WERI-Rb-1 (cell line): ENCODE data around the gene IFT27.
A peak's percentile ranks its signal among the peaks of the same experiment; 100 is the strongest.

Experiments used
- DNase-seq: peaks from one replicate; pipeline ENCODE4 v3.0.0-alpha.2; 2020
- H3K27ac ChIP-seq: fragments of 250-450 bp; sonication (Bioruptor Pico); 2 replicates; pipeline ENCODE4 v1.5.1; 2020; ENCODE audit warnings: mild to moderate bottlenecking, moderate library complexity
- H3K27me3 ChIP-seq: fragments of 250-450 bp; sonication (Bioruptor Pico); 2 replicates; pipeline ENCODE4 v1.5.1; 2021; ENCODE audit warnings: mild to moderate bottlenecking, low read depth, moderate library complexity; ENCODE audit not compliant: insufficient read depth, severe bottlenecking
- H3K36me3 ChIP-seq: fragments of 250-450 bp; sonication (Bioruptor Pico); 2 replicates; pipeline ENCODE4 v1.5.1; 2020; ENCODE audit warnings: mild to moderate bottlenecking, moderate library complexity
- H3K4me3 ChIP-seq: 2 replicates; pipeline ENCODE4 v1.5.1; 2011; ENCODE audit warnings: low read depth, mild to moderate bottlenecking, control low read depth, low read length
- H3K9me3 ChIP-seq: fragments of 250-450 bp; sonication (Bioruptor Pico); 2 replicates; pipeline ENCODE4 v1.5.1; 2021; ENCODE audit warnings: mild to moderate bottlenecking, moderate library complexity; ENCODE audit not compliant: severe bottlenecking
- CTCF ChIP-seq: IDR thresholded peaks from 2 replicates; pipeline ENCODE4 v1.5.1; 2011; ENCODE audit warnings: low read depth, mild to moderate bottlenecking, control low read depth, inconsistent platforms, low read length

The IFT27 gene

GRCh38 chr22:36744791-36745190 lies 31.1 kb downstream of the IFT27 start:
- no peak for DNase-seq
- Histone ChIP-seq H3K9me3 (no peaks in the 10 kb centered on the region), H3K27me3 (peaks cover 34% of the 10 kb centered on the region), H3K27ac (no peak overlapping the region), H3K4me3 (no peak overlapping the region), H3K36me3 (no peaks in the 10 kb centered on the region)
- no peak for TF ChIP-seq CTCF

- TF ChIP-seq CTCF, result no peak
- Histone ChIP-seq H3K4me3 (no peak overlapping the region), H3K36me3 (no peaks in the 10 kb centered on the region), H3K27ac (no peak overlapping the region), H3K27me3 (peaks cover 38% of the 10 kb centered on the region), H3K9me3 (no peaks in the 10 kb centered on the region)
- no peak for DNase-seq
Observed at GRCh38 chr22:36744413-36744765, 31.5 kb downstream of the IFT27 start.

GRCh38 chr22:36743591-36744412 lies 32.1 kb downstream of the IFT27 start:
- Histone ChIP-seq H3K4me3 (no peak overlapping the region), H3K36me3 (no peaks in the 10 kb centered on the region), H3K27me3 (peaks cover 42% of the 10 kb centered on the region), H3K27ac (no peak overlapping the region), H3K9me3 (peaks cover 2% of the 10 kb centered on the region)
- DNase-seq, result peak; percentile 32
- no peak for TF ChIP-seq CTCF

- DNase-seq, result no peak
- no peaks in the 10 kb centered on the region for H3K36me3 ChIP-seq
- peaks cover 50% of the 10 kb centered on the region for H3K27me3 ChIP-seq
- no peak for TF ChIP-seq CTCF
- H3K27ac ChIP-seq, result no peak overlapping the region
- H3K4me3 ChIP-seq, result no peak overlapping the region
- peaks cover 2% of the 10 kb centered on the region for H3K9me3 ChIP-seq
Observed at GRCh38 chr22:36743011-36743410, 32.9 kb downstream of the IFT27 start.

GRCh38 chr22:36741968-36742367 lies 34.0 kb downstream of the IFT27 start:
- no peak for DNase-seq
- no peak for TF ChIP-seq CTCF
- H3K27ac ChIP-seq, result no peak overlapping the region
- H3K4me3 ChIP-seq, result no peak overlapping the region
- H3K36me3 ChIP-seq, result no peaks in the 10 kb centered on the region
- peaks cover 61% of the 10 kb centered on the region for H3K27me3 ChIP-seq
- peaks cover 2% of the 10 kb centered on the region for H3K9me3 ChIP-seq
